HG02852 (cell line): Measurements from ENCODE around the gene TDRD1.

ENCODE experiments used
- ATAC-seq: cut with Tn5 transposase; IDR thresholded peaks from one replicate; pipeline ENCODE4 v1.9.1; 2021; ENCODE audit warnings: mild to moderate bottlenecking, moderate library complexity; ENCODE audit not compliant: unreplicated experiment

Gene TDRD1

DNA sequence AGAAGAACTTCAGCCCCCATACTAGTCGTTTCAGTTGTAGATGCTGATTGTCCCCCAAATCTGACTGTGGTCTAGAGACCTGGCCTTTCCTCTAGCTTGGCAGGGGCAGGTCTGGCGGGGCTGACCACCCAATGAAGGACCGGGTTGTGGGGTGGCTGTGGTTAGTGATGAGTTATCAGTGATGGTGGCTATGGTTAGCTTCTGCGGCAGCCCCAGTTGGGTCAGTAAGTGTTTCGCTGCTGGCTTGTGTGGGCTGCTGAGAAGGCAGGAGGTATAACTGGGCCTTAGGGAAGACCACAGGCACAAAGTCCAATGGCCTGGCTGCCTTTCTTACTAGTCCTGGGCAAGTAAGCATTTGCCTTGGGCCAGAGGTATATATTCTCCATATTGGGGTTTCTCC, 81.2 kb downstream of the TDRD1 start:
- ATAC-seq = no peak

DNA sequence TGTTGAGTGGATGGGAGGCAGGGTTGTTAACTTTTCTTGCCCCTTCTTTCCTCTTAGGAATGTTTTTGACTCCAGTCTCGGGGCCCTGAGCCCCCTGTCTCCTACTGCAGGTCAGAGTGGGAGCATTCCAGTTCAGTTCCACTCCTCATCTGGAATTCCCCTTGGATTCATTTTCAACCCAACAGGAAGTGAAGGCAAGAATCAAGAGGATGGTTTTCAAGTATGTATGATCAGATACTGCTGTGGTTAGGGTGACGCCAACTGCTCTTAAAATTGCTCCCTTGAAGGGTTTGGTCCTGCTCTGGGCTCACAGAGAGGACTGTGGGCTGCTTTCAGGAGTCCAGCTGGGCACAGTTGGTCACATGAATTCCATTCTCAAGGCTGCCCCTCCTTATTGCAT, 81.9 kb downstream of the TDRD1 start:
- ATAC-seq = no peak

DNA sequence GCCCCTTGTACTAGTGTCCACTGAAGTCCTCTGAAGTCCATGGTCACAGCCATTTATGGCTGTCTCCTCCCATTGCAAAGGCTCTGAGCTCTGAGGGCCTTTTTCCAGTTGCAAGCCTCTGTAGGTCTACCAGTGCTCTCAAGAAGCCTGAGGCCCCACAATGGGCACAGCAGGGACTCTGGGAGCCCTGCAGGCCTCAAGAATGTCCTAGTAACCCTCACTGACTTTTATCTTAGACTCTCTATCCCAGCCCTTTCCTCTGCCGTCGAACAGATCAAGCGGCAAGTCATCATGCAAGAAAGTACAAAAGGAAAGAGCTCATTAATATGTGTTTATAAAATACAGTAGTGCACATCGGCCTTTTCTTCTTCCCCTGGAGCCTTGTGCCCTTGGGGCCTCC, 83.3 kb downstream of the TDRD1 start:
- no peak for ATAC-seq

DNA sequence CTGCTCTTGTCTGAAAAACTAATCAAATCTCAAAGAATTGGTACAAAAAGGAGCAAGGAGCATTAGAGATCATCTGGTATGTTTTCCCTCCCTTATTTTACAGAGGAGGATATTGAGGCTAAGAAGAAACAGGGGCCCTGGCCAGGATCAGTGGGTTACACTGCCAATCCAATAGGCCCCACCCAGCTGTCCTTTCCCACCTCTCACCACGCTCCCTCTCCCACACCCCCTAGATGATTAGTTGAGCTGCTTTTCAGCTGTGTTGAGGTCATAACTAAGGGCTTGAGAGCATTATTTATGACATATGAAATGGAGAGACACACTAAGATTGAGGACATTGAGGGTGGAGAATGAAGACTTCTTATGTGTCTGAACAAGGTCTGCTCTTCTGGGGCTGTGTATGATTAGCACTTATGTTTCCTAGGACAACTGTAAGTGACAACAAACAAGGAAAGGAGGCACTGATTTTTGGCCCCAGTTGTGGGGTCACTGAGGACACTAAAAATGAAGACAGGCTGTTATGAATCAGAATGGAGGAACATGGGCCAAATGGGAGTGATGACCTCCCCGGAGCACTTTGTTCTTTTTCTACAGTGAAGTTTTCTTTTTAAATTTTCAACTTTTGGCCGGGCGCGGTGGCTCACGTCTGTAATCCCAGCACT, 86.4 kb downstream of the TDRD1 start:
- no peak for ATAC-seq

DNA sequence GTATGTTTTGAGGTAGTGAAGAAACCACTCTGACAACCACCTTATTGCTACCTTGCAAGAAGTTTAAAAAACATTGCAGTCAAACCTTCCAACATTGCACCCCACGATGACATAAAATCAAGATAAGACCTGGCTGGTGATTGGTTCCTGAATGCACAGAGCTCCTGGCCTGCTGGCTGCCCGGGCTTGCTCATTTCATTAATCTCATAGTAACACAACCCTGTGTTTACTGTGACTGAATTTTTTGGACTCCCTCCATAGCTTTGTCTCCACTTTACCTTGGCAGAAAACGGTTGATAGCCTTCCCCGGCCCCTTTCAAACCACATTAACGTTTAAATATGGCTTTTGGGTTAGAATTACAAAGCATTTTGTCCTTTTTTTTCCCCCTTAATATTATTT, 87.4 kb downstream of the TDRD1 start:
- no peak for ATAC-seq

DNA sequence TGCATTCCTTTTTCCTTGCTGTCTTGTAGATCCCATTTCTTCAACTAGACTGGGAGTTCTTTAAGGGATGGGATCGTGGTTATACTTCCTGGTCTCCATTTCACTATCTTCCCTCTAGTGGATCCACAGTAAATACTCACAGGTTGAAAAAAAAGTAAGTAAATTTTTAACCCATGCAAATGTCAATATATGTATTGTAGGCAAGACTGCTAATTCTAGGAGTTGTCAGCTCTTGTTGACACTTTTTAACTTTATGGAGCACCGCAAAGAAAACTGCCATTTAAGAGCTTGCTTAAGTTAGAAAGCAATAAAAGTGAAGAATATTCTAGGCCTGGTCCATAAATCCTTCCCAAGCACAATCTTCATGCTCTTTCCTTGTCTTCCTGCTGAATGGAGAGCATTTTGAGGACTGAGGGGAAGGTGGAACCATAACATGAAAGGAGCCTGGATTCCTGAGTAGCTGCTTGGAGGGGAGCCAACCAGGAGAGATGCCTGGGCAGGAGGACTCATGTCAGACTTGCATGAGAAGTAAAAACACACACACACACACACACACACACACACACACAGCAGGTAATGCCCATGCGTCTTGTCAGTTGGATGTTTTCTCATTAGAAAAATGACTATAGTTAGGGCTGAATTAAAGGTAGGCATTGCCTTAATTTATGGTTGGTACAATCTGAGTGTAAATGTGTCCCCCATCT, 92.1 kb downstream of the TDRD1 start:
- no peak for ATAC-seq

DNA sequence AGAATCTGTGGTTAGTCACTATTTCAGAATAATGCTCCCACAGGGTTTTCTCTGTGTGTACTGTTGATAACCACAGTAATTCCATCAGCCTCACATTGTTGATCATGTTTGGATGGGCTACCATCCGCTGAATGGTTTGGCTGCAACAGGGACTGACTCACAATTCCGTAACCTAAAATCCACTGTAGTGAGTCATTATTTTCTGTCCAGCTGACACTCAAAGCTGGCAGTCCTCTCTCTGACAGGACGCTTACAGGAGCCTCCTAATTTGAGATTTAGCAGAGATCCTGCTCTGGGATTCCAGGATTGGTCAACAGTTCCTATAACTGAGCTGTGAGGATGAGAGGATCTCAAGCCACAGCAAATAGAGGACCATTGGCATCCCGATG, 92.6 kb downstream of the TDRD1 start:
- ATAC-seq = no peak

DNA sequence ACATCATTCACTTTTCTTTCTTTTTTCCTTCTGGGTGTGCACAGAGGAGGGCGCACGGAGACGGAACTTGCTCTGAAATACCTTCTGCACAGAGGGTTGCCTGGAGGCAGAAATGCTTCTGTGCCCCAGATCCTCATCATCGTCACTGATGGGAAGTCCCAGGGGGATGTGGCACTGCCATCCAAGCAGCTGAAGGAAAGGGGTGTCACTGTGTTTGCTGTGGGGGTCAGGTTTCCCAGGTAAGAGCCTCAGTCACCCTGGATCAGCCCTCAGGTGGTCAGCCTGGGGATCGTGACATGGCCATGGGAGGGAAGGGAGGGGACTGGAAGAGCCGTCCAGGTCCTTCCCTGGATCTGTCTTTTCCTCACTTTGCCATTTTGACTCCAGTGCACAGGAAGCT, 93.5 kb downstream of the TDRD1 start:
- ATAC-seq = no peak

DNA sequence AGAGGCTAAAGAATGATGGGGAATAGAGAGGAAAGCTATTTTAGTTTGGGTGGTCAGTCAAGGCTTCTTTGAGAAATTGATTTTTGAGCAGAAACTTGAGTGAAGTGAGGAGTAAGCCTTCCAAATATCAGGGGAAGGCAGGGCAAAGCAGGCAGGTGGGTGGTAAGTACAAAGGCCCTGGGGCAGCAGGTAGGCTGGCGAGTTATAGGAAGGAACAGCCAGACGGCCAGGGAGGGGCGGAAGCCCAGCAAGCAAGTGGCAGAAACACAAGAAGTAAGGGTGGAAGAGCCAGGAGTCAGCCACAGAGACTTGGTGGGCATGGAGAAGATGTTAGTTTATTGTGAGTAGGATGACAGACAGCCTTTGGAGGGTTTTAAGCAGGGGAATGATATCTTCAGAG, 94.8 kb downstream of the TDRD1 start:
- ATAC-seq = no peak

DNA sequence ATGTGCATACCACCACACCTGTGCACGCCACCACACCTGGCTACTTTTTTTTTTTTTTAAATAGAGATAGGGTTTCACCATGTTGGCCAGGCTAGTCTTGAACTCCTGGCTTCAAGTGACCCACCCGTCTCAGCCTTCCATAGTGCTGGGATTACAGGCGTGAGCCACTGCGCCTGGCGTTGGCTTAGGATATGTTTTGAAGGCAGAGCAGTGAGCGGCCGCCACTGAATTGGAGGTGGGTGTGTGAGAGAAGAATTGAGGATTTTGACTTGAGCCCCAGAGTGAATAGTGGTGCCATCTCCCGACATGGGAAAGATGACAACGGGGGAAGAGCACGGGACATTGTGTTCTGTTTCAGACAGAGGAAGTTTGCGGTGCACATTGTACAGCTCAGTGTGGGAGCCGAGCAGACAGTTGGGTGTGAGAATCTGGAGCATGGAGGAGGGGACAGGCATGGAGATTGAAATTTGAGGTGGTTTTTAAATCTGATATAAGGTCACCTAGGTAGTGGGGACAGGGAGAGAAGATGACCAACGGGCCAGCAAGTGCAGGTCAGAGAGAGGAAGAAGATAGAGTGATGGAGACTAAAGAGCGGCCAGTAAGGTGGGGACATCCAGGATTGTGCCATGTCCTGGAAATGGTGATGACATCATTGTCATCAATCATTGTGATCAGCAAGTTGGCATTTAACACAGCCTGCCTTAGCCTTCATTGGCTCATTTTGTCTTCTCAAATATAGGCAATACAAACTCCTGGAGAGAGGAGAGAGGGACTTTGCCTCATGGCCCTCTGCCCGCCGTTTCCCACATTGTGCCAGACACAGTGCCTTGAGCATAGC, 95.7 kb downstream of the TDRD1 start:
- no peak for ATAC-seq

DNA sequence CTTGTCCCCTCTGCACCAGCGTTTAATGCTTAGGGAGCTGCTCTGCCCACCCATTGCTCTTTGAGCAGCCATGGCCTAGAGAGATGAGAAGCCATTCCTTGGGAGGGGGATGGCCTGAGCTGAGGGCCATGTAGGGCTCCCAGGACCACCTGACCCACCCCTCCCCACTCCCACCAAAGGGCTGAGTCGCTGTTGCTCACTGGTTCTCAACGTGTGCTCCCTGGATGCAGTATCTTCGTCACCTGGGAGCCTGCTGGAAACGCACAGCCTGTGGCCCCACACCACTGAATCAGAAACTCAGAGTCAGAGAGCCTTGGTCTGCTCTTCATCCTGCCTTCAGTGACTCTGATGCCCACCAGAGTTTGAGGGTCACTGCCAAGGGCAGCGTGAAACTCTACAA, 96.9 kb downstream of the TDRD1 start:
- ATAC-seq = no peak

DNA sequence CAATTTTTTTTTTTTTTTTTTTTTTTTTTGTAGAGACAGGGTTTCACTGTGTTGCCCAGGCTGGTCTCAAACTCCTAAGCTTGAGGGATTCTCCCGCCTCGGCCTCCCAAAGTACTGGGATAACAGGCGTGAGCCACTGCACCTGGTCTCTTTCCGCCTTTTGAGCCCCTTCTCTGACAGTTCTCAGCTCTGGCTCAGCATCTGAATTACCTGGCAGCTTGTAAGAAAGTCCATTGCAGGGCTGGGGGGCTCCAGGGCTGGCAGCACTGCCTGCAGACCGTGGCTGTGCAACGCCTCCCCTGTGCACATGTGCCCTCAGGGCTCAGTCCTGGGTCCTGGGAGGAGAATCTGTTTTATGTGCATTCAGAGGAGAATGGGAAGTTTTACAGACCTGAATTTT, 97.5 kb downstream of the TDRD1 start:
- ATAC-seq = no peak

DNA sequence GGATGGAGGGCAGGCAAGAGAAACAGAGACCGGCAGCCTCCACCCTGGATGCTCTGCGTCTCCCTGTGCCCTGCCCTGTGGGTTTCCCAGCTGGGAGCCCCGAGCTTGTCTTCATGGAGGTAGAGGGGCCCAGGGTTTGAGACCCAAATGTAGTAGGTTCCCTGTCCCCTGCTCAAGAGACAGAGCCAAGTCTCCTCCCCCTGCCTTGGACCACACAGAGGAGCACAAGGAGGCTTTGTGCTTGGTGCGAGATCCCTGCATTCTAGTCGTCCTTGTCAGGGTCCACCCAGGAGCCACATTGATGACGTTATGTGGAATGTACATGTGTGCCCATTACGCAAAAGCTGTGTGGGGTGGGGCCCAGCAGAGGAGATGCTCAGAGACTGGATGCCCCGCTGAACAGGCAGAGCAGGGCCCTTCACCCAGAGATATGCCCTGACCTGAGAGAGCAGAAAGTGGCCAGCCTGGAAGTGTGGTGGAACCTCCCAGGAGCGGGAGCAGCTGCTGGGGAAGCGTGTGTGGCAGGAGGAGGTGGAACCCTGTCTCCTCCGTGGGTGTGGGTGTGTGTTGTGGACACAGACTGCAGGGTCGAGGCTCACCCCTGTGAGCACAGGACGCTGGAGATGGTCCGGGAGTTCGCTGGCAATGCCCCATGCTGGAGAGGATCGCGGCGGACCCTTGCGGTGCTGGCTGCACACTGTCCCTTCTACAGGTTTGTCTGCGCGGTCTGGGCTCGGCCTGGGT, 99.2 kb downstream of the TDRD1 start:
- ATAC-seq = no peak

DNA sequence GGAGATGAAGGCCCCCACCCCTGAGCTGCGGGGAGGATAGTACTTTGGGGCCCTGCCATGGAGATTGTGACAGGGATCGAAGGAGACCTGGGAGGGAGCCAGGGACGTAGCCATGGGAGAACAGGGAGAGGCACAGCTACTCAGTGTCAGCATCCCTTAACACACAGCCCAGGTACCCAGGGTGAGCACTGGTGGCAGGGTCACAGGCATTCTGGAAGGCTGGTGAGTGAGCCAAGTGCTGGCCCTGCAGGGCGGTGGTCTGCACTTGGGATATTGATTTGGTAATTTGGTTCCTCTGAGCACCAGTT, 99.7 kb downstream of the TDRD1 start:
- ATAC-seq = no peak

DNA sequence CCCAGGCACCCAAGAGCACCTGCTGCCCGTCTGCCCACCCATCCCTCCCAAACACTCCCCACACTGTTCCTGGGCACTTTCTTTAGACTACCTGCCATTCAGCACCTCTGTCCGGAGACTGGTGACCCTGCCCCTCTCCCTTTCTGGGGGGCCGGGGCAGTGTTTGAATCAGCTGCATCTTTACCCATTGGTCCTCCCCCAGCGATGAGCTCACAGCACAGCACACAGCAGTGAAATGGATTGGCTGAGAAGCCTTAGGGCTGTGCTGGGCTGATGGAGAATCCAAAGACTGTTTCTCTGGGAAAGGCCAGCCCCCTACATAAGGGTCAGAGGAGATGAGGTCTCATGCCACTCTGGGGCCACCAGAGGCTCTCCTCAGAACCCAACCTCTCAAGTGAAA, 100.1 kb downstream of the TDRD1 start:
- no peak for ATAC-seq

DNA sequence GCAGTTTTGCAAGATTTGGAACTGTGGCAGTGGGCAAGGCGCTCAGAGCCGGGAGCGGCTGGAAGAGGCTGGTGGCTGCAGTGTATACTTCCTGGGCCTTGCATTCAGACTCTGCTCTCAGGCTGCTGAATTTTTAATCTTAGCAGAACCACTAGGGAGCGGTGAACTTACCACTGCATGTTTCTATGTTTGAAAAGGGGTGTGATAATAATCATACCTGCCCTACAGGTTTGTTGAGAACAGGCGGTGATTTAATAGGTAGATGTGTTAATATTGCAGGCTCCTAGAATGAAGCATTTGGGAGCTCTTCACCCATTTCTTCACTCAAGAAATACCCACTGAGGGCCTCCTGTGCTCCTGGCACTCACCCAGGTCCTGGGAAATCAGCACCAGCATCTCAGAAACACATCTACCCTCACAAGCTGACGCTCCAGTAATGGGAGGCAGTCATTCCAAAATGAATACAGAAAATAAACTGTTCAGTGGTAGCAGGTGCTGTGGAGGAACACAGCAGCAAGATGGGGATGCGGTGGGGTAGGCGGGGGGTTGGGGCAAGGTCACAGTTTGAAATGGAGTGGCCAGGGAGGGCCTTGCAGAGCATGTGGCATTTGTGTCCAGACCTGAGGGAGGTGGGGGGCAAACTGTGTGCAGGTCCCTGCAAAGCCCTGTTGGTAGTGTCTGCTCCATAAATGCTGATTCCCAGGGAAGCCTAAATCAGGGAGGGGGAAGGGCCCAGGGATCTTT, 100.9 kb downstream of the TDRD1 start:
- no peak for ATAC-seq

DNA sequence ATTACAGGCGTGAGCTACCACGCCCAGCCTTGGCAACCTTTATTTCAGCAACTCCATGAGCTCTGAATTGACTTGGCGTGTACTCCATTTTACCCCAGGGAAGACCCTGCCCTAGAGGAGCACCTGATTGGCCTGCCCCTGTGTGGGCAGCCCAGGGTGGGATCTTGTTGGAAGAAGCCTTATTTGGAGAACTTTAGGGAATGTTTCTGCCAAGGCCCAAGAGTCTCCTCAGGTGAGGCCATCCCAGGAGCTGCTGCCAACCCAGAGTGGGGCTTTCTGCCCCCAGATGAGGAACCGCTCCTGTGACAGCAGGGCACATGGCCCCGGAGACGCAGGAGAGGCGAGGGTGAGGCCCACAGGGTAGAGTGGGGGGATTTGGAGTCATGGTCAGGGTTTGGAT, 101.9 kb downstream of the TDRD1 start:
- ATAC-seq = no peak

DNA sequence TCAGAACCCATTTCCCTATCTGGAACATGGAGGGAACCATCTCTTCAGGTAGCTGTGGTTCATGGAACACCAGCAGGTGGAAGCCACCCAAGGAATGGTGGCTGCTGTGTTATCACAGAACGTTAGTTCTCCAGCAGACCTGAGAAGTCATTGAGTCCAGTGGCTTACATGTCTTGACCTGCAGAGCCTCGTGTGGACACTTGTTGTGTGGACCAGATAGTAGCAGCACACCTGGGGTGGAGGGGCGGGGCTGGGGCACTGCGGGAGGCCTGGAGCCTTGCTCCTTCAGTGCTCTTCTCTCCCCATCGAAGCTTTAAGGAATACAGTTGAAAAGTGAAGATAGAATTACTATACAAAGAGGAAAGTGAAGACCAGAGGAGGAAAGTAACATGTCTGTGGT, 102.3 kb downstream of the TDRD1 start:
- ATAC-seq = no peak
